PFSK-1 (cell line): Measurements from ENCODE around the gene KMT2B.

ENCODE experiments used
- POLR2AphosphoS5 ChIP-seq: IDR thresholded peaks from 2 replicates; pipeline ENCODE4 v1.6.1; 2012; ENCODE audit warnings: low read depth, mild to moderate bottlenecking, control low read depth, low read length, moderate library complexity
- TAF1 ChIP-seq: IDR thresholded peaks from 2 replicates; pipeline ENCODE4 v1.6.1; 2012; ENCODE audit warnings: low read length, control low read depth, borderline replicate concordance; ENCODE audit not compliant: insufficient read depth

- no peak for TF ChIP-seq POLR2AphosphoS5
- no peak for TF ChIP-seq TAF1
These were observed 46.0 kb upstream of the KMT2B start for GRCh38 chr19:35671818-35672217.
